ENCODE results near the gene MYO19.
A peak's percentile ranks its signal among the peaks of the same experiment; 100 is the strongest.

MYO19 gene

DNA sequence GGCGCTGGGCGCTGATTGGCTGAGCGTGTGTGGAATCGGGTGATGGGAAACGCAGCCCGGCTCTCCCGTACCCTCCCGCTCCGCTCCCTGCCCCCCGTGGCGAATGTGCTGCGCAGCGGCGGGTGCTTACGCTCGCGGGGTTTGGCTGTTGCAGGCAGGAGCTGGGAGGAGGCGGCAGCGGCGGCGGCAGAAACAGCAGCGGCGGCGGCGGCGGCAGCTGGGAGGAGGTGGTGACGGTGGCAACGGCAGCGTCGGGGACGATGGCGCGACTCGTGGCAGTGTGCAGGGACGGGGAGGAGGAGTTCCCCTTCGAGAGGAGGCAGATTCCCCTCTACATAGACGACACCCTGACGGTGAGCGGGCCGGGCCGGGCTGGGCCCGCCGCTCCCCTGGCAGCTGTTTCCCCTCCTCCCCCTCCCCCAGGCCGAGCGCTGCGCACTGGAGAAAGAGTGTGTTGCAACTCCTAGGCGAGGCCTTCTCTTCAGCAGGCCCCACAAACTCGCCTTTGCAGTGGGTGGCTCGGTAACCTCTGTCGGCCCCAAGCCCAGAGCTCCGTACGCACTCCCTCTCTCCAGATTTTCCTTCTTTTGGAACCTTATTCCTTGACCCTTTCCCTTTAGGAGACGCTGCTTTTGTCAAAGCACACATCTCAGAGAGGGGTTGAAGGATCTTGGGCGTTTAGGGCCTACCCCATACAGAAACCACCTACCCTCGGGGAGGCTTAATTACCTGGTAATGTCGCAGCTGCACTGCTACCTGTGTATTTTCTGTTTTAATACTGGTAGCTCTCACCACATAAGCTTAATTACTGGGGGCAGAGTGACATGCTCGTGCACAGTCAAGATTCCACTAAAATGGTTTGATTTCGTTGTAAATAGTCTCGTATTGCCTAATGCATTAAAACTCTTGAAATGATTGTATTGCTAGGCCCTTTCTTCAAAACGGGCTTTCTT lies 11.1 kb upstream of the MYO19 start:
- peaks cover 43% of the 10 kb centered on the region for H3K4me1 ChIP-seq (ENCODE audit: insufficient read depth, low read length)

GRCh38 chr17:36545077-36545464 lies 10.4 kb upstream of the MYO19 start:
- peaks cover 37% of the 10 kb centered on the region for H3K4me1 ChIP-seq (ENCODE audit: insufficient read depth, low read length)

More for the DNA sequence above, 11.1 kb upstream of the MYO19 start:
- Histone ChIP-seq H3K27me3 (ENCODE audit: control insufficient read depth in 1 of 2, insufficient read depth in 2 of 2, low read length in 2 of 2) (no peaks in the 10 kb centered on the region), H3K27ac (ENCODE audit: low read depth, low read length) (peak overlapping the region; percentile 91), H3K9me3 (ENCODE audit: low read length) (no peaks in the 10 kb centered on the region), H3K9ac (ENCODE audit: low read length) (peak overlapping the region; percentile 98), H3K4me3 (ENCODE audit: low read depth in 1 of 2, low read length in 2 of 2) (peak overlapping the region; percentile 65 to 94), H3K36me3 (ENCODE audit: insufficient read depth, low read length) (no peaks in the 10 kb centered on the region)

GRCh38 chr17:36544307-36545076 lies 9.8 kb upstream of the MYO19 start, which contains the start of gene GGNBP2:
GGNBP2 (plus strand) TSS chr17:36544919; CDS start chr17:36545725, 806 bp downstream.
- H3K9ac ChIP-seq (ENCODE audit: low read length) = peak within 1 kb of the TSS; percentile 98
- H3K4me1 ChIP-seq (ENCODE audit: insufficient read depth, low read length) = peaks cover 37% of the 10 kb centered on the region
- no peaks in the 10 kb centered on the region for H3K9me3 ChIP-seq (ENCODE audit: low read length)
- H3K27me3 ChIP-seq (ENCODE audit: control insufficient read depth in 1 of 2, insufficient read depth in 2 of 2, low read length in 2 of 2) = no peaks in the 10 kb centered on the region
- peak within 1 kb of the TSS; percentile 94 to 95 for H3K4me3 ChIP-seq (ENCODE audit: low read depth in 1 of 2, low read length in 2 of 2)
- peak within 1 kb of the TSS; percentile 99 for H3K27ac ChIP-seq (ENCODE audit: low read depth, low read length)
- H3K36me3 ChIP-seq (ENCODE audit: insufficient read depth, low read length) = no peaks in the 10 kb centered on the region

More at GRCh38 chr17:36545077-36545464, 10.4 kb upstream of the MYO19 start:
- peak overlapping the region; percentile 97 for H3K9ac ChIP-seq (ENCODE audit: low read length)
- peak overlapping the region; percentile 88 to 95 for H3K4me3 ChIP-seq (ENCODE audit: low read depth in 1 of 2, low read length in 2 of 2)
- peak overlapping the region; percentile 99 for H3K27ac ChIP-seq (ENCODE audit: low read depth, low read length)
- H3K36me3 ChIP-seq (ENCODE audit: insufficient read depth, low read length) = no peaks in the 10 kb centered on the region
- no peaks in the 10 kb centered on the region for H3K9me3 ChIP-seq (ENCODE audit: low read length)
- H3K27me3 ChIP-seq (ENCODE audit: control insufficient read depth in 1 of 2, insufficient read depth in 2 of 2, low read length in 2 of 2) = no peaks in the 10 kb centered on the region

GRCh38 chr17:36544044-36544306 lies 9.3 kb upstream of the MYO19 start:
- Histone ChIP-seq H3K9ac (ENCODE audit: low read length) (peak overlapping the region; percentile 97), H3K4me3 (ENCODE audit: low read depth in 1 of 2, low read length in 2 of 2) (peak overlapping the region; percentile 88 to 95), H3K27me3 (ENCODE audit: control insufficient read depth in 1 of 2, insufficient read depth in 2 of 2, low read length in 2 of 2) (no peaks in the 10 kb centered on the region), H3K4me1 (ENCODE audit: insufficient read depth, low read length) (peaks cover 36% of the 10 kb centered on the region), H3K36me3 (ENCODE audit: insufficient read depth, low read length) (no peaks in the 10 kb centered on the region), H3K9me3 (ENCODE audit: low read length) (no peaks in the 10 kb centered on the region), H3K27ac (ENCODE audit: low read depth, low read length) (peak overlapping the region; percentile 99)

GRCh38 chr17:36542755-36543154 lies 8.1 kb upstream of the MYO19 start:
- Histone ChIP-seq H3K27me3 (ENCODE audit: control insufficient read depth in 1 of 2, insufficient read depth in 2 of 2, low read length in 2 of 2) (no peaks in the 10 kb centered on the region), H3K4me1 (ENCODE audit: insufficient read depth, low read length) (peaks cover 27% of the 10 kb centered on the region), H3K4me3 (ENCODE audit: low read depth in 1 of 2, low read length in 2 of 2) (no peak overlapping the region), H3K27ac (ENCODE audit: low read depth, low read length) (no peak overlapping the region), H3K9me3 (ENCODE audit: low read length) (no peaks in the 10 kb centered on the region), H3K36me3 (ENCODE audit: insufficient read depth, low read length) (peaks cover 2% of the 10 kb centered on the region), H3K9ac (ENCODE audit: low read length) (no peak overlapping the region)

DNA sequence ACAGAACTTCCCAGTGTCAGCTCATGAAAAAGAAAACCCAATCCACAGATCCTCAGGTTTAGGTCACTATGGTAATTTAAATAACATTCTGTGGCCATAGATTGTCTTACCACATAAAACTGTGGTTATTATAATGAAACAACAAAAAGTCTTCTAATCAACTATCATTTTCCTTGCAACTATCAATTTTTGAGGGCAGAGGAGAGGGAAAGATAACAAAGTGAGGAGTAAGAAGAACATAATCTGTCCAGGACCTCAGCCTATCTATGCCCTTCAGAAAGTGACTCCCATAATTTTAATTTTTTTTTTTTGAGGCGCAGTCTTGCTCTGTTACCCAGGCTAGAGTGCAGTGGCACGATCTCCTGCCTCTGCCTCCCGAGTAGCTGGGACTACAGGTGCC lies 6.0 kb upstream of the MYO19 start:
- Histone ChIP-seq H3K36me3 (ENCODE audit: insufficient read depth, low read length) (peaks cover 4% of the 10 kb centered on the region), H3K4me3 (ENCODE audit: low read depth in 1 of 2, low read length in 2 of 2) (no peak overlapping the region), H3K9ac (ENCODE audit: low read length) (no peak overlapping the region), H3K27me3 (ENCODE audit: control insufficient read depth in 1 of 2, insufficient read depth in 2 of 2, low read length in 2 of 2) (no peaks in the 10 kb centered on the region), H3K9me3 (ENCODE audit: low read length) (no peaks in the 10 kb centered on the region), H3K27ac (ENCODE audit: low read depth, low read length) (no peak overlapping the region), H3K4me1 (ENCODE audit: insufficient read depth, low read length) (peaks cover 14% of the 10 kb centered on the region)

DNA sequence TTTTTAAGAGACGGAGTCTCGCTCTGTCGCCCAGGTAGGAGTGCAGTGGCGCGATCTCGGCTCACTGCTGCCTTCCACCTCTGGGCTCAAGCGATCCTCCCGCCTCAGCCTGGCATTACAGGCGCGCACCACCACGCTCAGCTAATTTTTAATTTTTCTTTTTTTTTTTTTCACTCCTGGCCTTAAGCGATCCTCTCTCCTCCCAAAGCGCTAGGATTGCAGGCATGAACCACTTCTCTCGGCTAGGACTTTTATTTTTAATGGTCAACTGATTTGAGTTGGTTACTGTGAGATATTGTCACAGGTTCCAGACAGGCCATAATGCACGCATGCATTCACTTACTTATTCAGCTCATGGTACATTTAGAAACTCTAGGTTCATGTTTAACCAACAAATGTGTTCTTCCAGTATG lies 1.0 kb upstream of the MYO19 start:
- Histone ChIP-seq H3K9me3 (ENCODE audit: low read length) (no peaks in the 10 kb centered on the region), H3K27me3 (ENCODE audit: control insufficient read depth in 1 of 2, insufficient read depth in 2 of 2, low read length in 2 of 2) (no peaks in the 10 kb centered on the region), H3K27ac (ENCODE audit: low read depth, low read length) (peak overlapping the region; percentile 99), H3K4me3 (ENCODE audit: low read depth in 1 of 2, low read length in 2 of 2) (peak overlapping the region; percentile 88), H3K4me1 (ENCODE audit: insufficient read depth, low read length) (peaks cover 14% of the 10 kb centered on the region), H3K9ac (ENCODE audit: low read length) (no peak overlapping the region), H3K36me3 (ENCODE audit: insufficient read depth, low read length) (peaks cover 12% of the 10 kb centered on the region)

- Histone ChIP-seq H3K27ac (ENCODE audit: low read depth, low read length) (peak overlapping the region; percentile 99), H3K36me3 (ENCODE audit: insufficient read depth, low read length) (peaks cover 12% of the 10 kb centered on the region), H3K4me3 (ENCODE audit: low read depth in 1 of 2, low read length in 2 of 2) (peak overlapping the region; percentile 88), H3K9ac (ENCODE audit: low read length) (peak overlapping the region; percentile 87), H3K4me1 (ENCODE audit: insufficient read depth, low read length) (peaks cover 14% of the 10 kb centered on the region), H3K9me3 (ENCODE audit: low read length) (no peaks in the 10 kb centered on the region), H3K27me3 (ENCODE audit: control insufficient read depth in 1 of 2, insufficient read depth in 2 of 2, low read length in 2 of 2) (no peaks in the 10 kb centered on the region)
Measured at GRCh38 chr17:36533935-36534839, 481 bp downstream of the MYO19 start.

DNA sequence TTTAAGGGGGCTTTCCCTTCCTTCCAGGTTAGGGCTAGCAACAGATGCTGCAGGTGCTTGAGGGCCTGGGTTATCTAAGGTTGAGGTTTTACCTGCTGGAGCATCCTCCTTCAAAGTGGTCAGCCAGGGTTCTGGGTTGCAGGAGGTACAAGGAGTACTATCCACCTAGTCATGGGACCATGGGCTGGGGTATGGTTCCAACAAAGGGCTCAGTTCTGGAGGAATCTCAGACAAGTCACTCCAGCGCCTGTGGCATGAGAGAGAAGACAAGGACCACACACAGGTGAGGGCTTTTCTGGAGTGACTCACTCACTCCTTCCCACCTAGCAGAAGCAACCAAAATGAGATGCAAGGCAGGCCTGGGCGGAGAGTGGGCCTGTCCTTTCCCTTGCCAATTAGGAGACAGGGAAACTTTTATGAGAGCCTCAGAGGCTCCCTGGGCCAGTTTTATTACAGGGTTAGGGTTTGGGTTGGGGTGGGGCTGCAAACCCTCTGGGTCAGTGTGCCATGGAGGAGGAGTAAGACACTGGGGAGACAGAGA lies 2.2 kb downstream of the MYO19 start:
- Histone ChIP-seq H3K9ac (ENCODE audit: low read length) (no peak overlapping the region), H3K9me3 (ENCODE audit: low read length) (no peaks in the 10 kb centered on the region), H3K36me3 (ENCODE audit: insufficient read depth, low read length) (peaks cover 15% of the 10 kb centered on the region), H3K27ac (ENCODE audit: low read depth, low read length) (no peak overlapping the region), H3K27me3 (ENCODE audit: control insufficient read depth in 1 of 2, insufficient read depth in 2 of 2, low read length in 2 of 2) (no peaks in the 10 kb centered on the region), H3K4me3 (ENCODE audit: low read depth in 1 of 2, low read length in 2 of 2) (no peak overlapping the region), H3K4me1 (ENCODE audit: insufficient read depth, low read length) (peaks cover 14% of the 10 kb centered on the region)

DNA sequence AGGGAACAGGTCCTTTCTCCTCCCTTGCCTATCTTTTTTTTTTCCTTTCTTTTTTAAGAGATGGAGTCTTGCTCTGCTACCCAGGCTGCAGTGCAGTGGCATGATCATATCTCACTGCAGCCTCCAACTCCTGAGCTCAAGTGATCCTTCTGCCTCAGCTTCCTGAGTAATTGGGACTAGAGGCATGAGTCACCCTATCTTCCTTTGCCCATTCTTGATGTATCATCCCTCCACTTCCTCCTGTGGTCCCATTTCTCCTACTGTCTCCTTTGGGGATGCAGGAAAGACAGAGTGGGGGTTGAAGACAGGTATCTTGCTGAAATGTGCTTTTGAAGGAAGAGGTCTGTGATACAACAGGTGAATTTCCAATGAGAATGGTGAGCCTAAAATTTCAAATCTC lies 5.5 kb downstream of the MYO19 start:
- Histone ChIP-seq H3K27me3 (ENCODE audit: control insufficient read depth in 1 of 2, insufficient read depth in 2 of 2, low read length in 2 of 2) (no peaks in the 10 kb centered on the region), H3K9ac (ENCODE audit: low read length) (no peak overlapping the region), H3K4me1 (ENCODE audit: insufficient read depth, low read length) (peaks cover 6% of the 10 kb centered on the region), H3K9me3 (ENCODE audit: low read length) (no peaks in the 10 kb centered on the region), H3K27ac (ENCODE audit: low read depth, low read length) (no peak overlapping the region), H3K4me3 (ENCODE audit: low read depth in 1 of 2, low read length in 2 of 2) (no peak overlapping the region), H3K36me3 (ENCODE audit: insufficient read depth, low read length) (peaks cover 40% of the 10 kb centered on the region)

Measured in muscle layer of colon (tissue), 2 donors.